Measurements from ENCODE around the gene CACNA1S.

Gene CACNA1S

DNA sequence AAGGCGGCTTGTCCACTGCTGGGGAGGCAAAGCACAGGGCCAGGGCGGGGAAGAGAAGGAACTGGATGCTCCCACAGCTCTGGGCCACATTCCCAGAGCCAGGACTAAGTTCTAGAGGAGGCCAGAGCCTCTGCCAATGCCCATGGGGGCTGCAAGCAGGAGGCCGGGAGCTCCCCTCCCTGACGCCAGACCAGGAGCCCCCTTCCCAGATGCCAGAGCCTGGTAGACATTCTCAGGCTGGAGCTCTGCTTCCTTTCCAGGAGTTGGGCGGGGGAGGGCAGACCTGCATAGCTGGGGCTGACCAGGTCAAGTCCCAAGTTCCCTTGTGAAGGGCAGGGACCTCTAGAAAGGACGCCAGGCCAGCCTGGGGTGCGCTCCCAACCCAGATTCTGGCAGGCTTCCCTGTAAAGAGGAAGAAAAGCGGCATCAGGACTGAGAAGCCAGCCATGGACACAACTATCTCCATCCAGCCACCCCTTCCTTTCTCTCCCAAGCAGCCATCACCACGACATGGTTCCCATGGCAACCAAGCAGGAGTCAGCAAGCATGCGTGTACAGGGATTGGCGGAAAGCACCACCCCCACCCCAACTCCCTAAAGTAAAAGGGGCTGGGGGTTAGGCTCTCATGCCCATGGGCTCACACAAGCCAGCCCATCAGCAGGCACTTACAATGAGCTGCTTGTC lies 102.1 kb downstream of the CACNA1S start:
- H3K9ac ChIP-seq (ENCODE audit: low read length), result no peak overlapping the region
- no peaks in the 10 kb centered on the region for H3K79me2 ChIP-seq (ENCODE audit: insufficient read depth, low read length)
- no peak overlapping the region for H3K27ac ChIP-seq (ENCODE audit: low read depth, low read length, poor library complexity, severe bottlenecking)
- H3K27me3 ChIP-seq (ENCODE audit: insufficient read depth, low read length), result no peaks in the 10 kb centered on the region
- no peaks in the 10 kb centered on the region for H3K9me2 ChIP-seq (ENCODE audit: low read depth, low read length)
- H4K20me1 ChIP-seq (ENCODE audit: insufficient read depth, low read length), result no peaks in the 10 kb centered on the region
- H3K4me2 ChIP-seq (ENCODE audit: low read length), result no peak overlapping the region
- no peaks in the 10 kb centered on the region for H3K36me3 ChIP-seq (ENCODE audit: insufficient read depth, low read length)
- H3K4me3 ChIP-seq (ENCODE audit: low read depth, low read length, poor library complexity, severe bottlenecking), result no peak overlapping the region
- no peak overlapping the region for H2AFZ ChIP-seq (ENCODE audit: low read length)
- H3K4me1 ChIP-seq (ENCODE audit: insufficient read depth, low read length, severe bottlenecking), result no peaks in the 10 kb centered on the region
- no peaks in the 10 kb centered on the region for H3K9me3 ChIP-seq (ENCODE audit: low read length)
- no peak for TF ChIP-seq CTCF (IDR thresholded peaks at IDR 0.05; ENCODE audit: low read length)
- TF ChIP-seq EZH2 (IDR thresholded peaks at IDR 0.05; ENCODE audit: borderline replicate concordance, low read length), result no peak
- no peaks in the 10 kb centered on the region for H3F3A ChIP-seq (ENCODE audit: insufficient read depth, low read length)

GRCh38 chr1:201008666-201009360 lies 103.4 kb downstream of the CACNA1S start:
- H3K4me2 ChIP-seq (ENCODE audit: low read length), result no peak overlapping the region
- H3K27me3 ChIP-seq (ENCODE audit: insufficient read depth, low read length), result no peaks in the 10 kb centered on the region
- no peak for TF ChIP-seq CTCF (IDR thresholded peaks at IDR 0.05; ENCODE audit: low read length)
- TF ChIP-seq EZH2 (IDR thresholded peaks at IDR 0.05; ENCODE audit: borderline replicate concordance, low read length), result no peak
- no peaks in the 10 kb centered on the region for H3K79me2 ChIP-seq (ENCODE audit: insufficient read depth, low read length)
- H2AFZ ChIP-seq (ENCODE audit: low read length), result no peak overlapping the region
- no peaks in the 10 kb centered on the region for H3F3A ChIP-seq (ENCODE audit: insufficient read depth, low read length)
- H4K20me1 ChIP-seq (ENCODE audit: insufficient read depth, low read length), result no peaks in the 10 kb centered on the region
- H3K9me2 ChIP-seq (ENCODE audit: low read depth, low read length), result no peaks in the 10 kb centered on the region
- H3K9me3 ChIP-seq (ENCODE audit: low read length), result no peaks in the 10 kb centered on the region
- no peaks in the 10 kb centered on the region for H3K36me3 ChIP-seq (ENCODE audit: insufficient read depth, low read length)
- no peak overlapping the region for H3K4me3 ChIP-seq (ENCODE audit: low read depth, low read length, poor library complexity, severe bottlenecking)
- no peak overlapping the region for H3K27ac ChIP-seq (ENCODE audit: low read depth, low read length, poor library complexity, severe bottlenecking)
- no peaks in the 10 kb centered on the region for H3K4me1 ChIP-seq (ENCODE audit: insufficient read depth, low read length, severe bottlenecking)
- no peak overlapping the region for H3K9ac ChIP-seq (ENCODE audit: low read length)

GRCh38 chr1:201007481-201007880 lies 104.7 kb downstream of the CACNA1S start:
- H3K4me3 ChIP-seq (ENCODE audit: low read depth, low read length, poor library complexity, severe bottlenecking), result no peak overlapping the region
- H2AFZ ChIP-seq (ENCODE audit: low read length), result no peak overlapping the region
- no peaks in the 10 kb centered on the region for H3K27me3 ChIP-seq (ENCODE audit: insufficient read depth, low read length)
- H3K9me2 ChIP-seq (ENCODE audit: low read depth, low read length), result no peaks in the 10 kb centered on the region
- no peak overlapping the region for H3K27ac ChIP-seq (ENCODE audit: low read depth, low read length, poor library complexity, severe bottlenecking)
- no peak for TF ChIP-seq CTCF (IDR thresholded peaks at IDR 0.05; ENCODE audit: low read length)
- TF ChIP-seq EZH2 (IDR thresholded peaks at IDR 0.05; ENCODE audit: borderline replicate concordance, low read length), result no peak
- no peaks in the 10 kb centered on the region for H3K36me3 ChIP-seq (ENCODE audit: insufficient read depth, low read length)
- no peaks in the 10 kb centered on the region for H3K9me3 ChIP-seq (ENCODE audit: low read length)
- no peak overlapping the region for H3K9ac ChIP-seq (ENCODE audit: low read length)
- H3K79me2 ChIP-seq (ENCODE audit: insufficient read depth, low read length), result no peaks in the 10 kb centered on the region
- no peaks in the 10 kb centered on the region for H3K4me1 ChIP-seq (ENCODE audit: insufficient read depth, low read length, severe bottlenecking)
- no peaks in the 10 kb centered on the region for H4K20me1 ChIP-seq (ENCODE audit: insufficient read depth, low read length)
- H3F3A ChIP-seq (ENCODE audit: insufficient read depth, low read length), result no peaks in the 10 kb centered on the region
- H3K4me2 ChIP-seq (ENCODE audit: low read length), result no peak overlapping the region
